ENCODE results near the gene PLCB2. TPM values are rescaled to one million over a fixed set of nuclear protein-coding genes. Genes with fewer than 3 reads are reported as not detected.

The PLCB2 gene
- total RNA-seq, 3 donors from 2014 or later (not counting 1 experiment from before 2014, with no cell fraction given), result 345 to 440 (median 432) TPM

DNA sequence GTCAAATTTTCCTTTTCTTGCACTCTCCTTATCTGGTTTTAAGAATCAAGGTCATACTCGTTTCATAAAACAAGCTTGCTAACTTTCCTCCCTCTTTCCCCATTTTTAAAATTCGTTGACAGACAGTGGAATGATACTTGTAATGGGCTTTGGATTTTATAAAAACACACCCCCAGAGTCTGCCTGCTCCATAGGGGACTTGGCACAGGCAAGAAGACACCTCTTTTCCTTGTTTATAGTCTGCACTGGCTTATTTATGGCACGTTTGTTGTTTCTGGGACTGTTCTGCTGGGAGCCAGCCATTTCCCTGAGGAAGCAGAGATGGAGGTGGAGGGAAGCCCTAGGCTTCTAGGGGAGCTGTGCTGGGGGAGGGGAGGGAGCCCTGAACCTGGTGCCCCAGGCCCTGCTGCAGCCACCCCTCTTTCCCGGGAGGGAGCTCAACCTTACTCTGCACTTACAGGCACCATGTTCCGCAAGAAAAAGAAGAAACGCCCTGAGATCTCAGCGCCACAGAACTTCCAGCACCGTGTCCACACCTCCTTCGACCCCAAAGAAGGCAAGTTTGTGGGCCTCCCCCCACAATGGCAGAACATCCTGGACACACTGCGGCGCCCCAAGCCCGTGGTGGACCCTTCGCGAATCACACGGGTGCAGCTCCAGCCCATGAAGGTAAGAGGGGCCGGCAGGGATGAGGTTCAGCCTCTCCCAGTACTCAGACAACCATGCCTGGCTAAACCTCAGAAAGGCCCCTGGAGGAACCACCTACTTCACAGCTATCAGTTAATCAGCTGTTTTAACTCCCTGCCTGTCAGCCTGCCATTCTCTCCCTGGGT lies 43.2 kb downstream of the PLCB2 start:
- no peak for TF ChIP-seq CTCF (IDR thresholded peaks at IDR 0.05)
- H3K9me3 ChIP-seq (ENCODE audit: control insufficient read depth, insufficient read depth, low read length), result no peaks in the 10 kb centered on the region
- H3K27ac Mint-ChIP-seq, result no peak overlapping the region
- ATAC-seq, result no peak
- H3K27me3 Mint-ChIP-seq (ENCODE audit: low read depth in 2 of 2), result no peaks in the 10 kb centered on the region
- no peaks in the 10 kb centered on the region for H3K9me3 Mint-ChIP-seq
- H3K27me3 ChIP-seq (ENCODE audit: control insufficient read depth, insufficient read depth, low read length), result no peaks in the 10 kb centered on the region
- no peaks in the 10 kb centered on the region for H3K4me1 ChIP-seq (ENCODE audit: control insufficient read depth, insufficient read depth, low read length)
- intact Hi-C loops (cut with micrococcal nuclease), result no loop called here
- no peak overlapping the region for H3K4me3 ChIP-seq (ENCODE audit: low read length)
- no peaks in the 10 kb centered on the region for H3K36me3 ChIP-seq (ENCODE audit: control insufficient read depth, insufficient read depth, low read length)
- H3K27ac ChIP-seq (ENCODE audit: low read length), result no peak overlapping the region
- no peaks in the 10 kb centered on the region for H3K36me3 Mint-ChIP-seq
- WGBS (ENCODE audit: insufficient coverage), result 90% methylated on average over 14 of the region's 16 CpGs
- no peak for DNase-seq
- H3K4me3 Mint-ChIP-seq, result no peak overlapping the region
- H3K4me1 Mint-ChIP-seq, result no peaks in the 10 kb centered on the region

- intact Hi-C loops (cut with micrococcal nuclease), result no loop called here
- Histone ChIP-seq H3K4me1 (ENCODE audit: control insufficient read depth, insufficient read depth, low read length) (no peaks in the 10 kb centered on the region), H3K27me3 (ENCODE audit: control insufficient read depth, insufficient read depth, low read length) (no peaks in the 10 kb centered on the region), H3K9me3 (ENCODE audit: control insufficient read depth, insufficient read depth, low read length) (no peaks in the 10 kb centered on the region), H3K36me3 (ENCODE audit: control insufficient read depth, insufficient read depth, low read length) (no peaks in the 10 kb centered on the region), H3K27ac (ENCODE audit: low read length) (no peak overlapping the region), H3K4me3 (ENCODE audit: low read length) (no peak overlapping the region)
- ATAC-seq, result no peak
- Mint-ChIP-seq H3K36me3 (no peaks in the 10 kb centered on the region), H3K4me1 (no peaks in the 10 kb centered on the region), H3K27ac (no peak overlapping the region), H3K4me3 (no peak overlapping the region), H3K27me3 (ENCODE audit: low read depth in 2 of 2) (no peaks in the 10 kb centered on the region), H3K9me3 (no peaks in the 10 kb centered on the region)
- TF ChIP-seq CTCF (IDR thresholded peaks at IDR 0.05), result no peak
- no peak for DNase-seq
- WGBS (ENCODE audit: insufficient coverage), result 91% methylated on average over 12 of the region's 12 CpGs
Observed at GRCh38 chr15:40263024-40263754, 44.5 kb downstream of the PLCB2 start.

- Mint-ChIP-seq H3K27me3 (ENCODE audit: low read depth in 2 of 2) (no peaks in the 10 kb centered on the region), H3K36me3 (no peaks in the 10 kb centered on the region), H3K4me3 (no peak overlapping the region), H3K4me1 (peaks cover 2 to 4% of the 10 kb centered on the region in 2 donors), H3K9me3 (no peaks in the 10 kb centered on the region), H3K27ac (peak overlapping the region in 1 of 2 donors; percentile 31)
- Histone ChIP-seq H3K36me3 (ENCODE audit: control insufficient read depth, insufficient read depth, low read length) (no peaks in the 10 kb centered on the region), H3K4me1 (ENCODE audit: control insufficient read depth, insufficient read depth, low read length) (peaks cover 26% of the 10 kb centered on the region), H3K9me3 (ENCODE audit: control insufficient read depth, insufficient read depth, low read length) (no peaks in the 10 kb centered on the region), H3K27me3 (ENCODE audit: control insufficient read depth, insufficient read depth, low read length) (no peaks in the 10 kb centered on the region), H3K4me3 (ENCODE audit: low read length) (no peak overlapping the region), H3K27ac (ENCODE audit: low read length) (no peak overlapping the region)
- 65% methylated on average over 7 of the region's 7 CpGs for WGBS (ENCODE audit: insufficient coverage)
- intact Hi-C loops (cut with micrococcal nuclease), result no loop called here
- TF ChIP-seq CTCF (IDR thresholded peaks at IDR 0.05), result no peak
- ATAC-seq, result no peak
- DNase-seq, result no peak
Observed at GRCh38 chr15:40259021-40259420, 48.7 kb downstream of the PLCB2 start.
